ENCODE measurements around the gene TMPRSS3.

Gene TMPRSS3

DNA sequence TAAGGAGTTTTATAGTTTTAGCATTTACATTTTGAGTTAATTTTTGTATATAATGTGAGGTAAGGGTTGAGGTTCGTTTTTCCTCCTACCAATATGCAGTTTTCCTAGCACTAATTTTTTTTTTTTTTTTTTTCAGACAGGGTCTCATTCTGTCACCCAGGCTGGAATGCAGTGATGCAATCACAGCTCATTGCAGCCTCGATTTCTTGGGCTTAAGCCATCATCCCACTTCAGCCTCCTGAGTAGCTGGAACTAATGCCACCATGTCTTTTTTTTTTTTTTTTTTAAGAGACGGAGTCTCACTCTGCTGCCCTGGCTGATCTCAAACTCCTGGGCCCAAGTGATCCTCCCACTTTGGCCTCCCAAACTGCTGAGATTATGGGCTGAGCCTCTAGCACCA, 5.3 kb upstream of the TMPRSS3 start:
- Histone ChIP-seq H3K4me3 (ENCODE audit: low read length) (no peak overlapping the region), H3K27ac (ENCODE audit: low read depth, low read length) (no peak overlapping the region)

DNA sequence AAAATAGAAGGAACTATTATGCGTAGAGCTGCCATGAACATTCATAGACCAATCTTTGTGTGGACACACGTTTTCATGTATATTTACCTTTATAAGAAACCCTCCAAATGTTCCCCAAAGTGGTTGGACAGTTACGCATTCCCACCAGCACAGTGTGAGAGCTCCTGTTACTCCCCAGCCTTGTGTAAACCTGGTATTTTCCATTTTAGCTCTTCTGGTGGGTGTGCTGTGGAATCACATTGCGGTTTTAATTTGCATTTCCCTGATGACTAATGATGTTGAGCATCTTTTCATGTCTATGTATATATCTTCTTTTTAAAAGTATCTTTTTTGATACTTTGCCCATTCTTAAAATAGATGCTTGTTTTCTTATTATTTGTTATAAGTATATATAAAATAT, 4.7 kb upstream of the TMPRSS3 start:
- H3K9ac ChIP-seq (ENCODE audit: low read length): no peak overlapping the region
- H3K27me3 ChIP-seq (ENCODE audit: control insufficient read depth, insufficient read depth, low read length): no peaks in the 10 kb centered on the region
- H3K27ac ChIP-seq (ENCODE audit: low read depth, low read length): no peak overlapping the region
- no peak overlapping the region for H3K4me3 ChIP-seq (ENCODE audit: low read length)
- H3K4me1 ChIP-seq (ENCODE audit: control insufficient read depth, insufficient read depth, low read length): no peaks in the 10 kb centered on the region
- H3K36me3 ChIP-seq (ENCODE audit: control insufficient read depth, insufficient read depth, low read length): no peaks in the 10 kb centered on the region

More for the DNA sequence above, 5.3 kb upstream of the TMPRSS3 start:
- H3K36me3 ChIP-seq (ENCODE audit: control insufficient read depth, insufficient read depth, low read length): no peaks in the 10 kb centered on the region
- H3K4me1 ChIP-seq (ENCODE audit: control insufficient read depth, insufficient read depth, low read length): no peaks in the 10 kb centered on the region
- no peak overlapping the region for H3K9ac ChIP-seq (ENCODE audit: low read length)
- H3K27me3 ChIP-seq (ENCODE audit: control insufficient read depth, insufficient read depth, low read length): no peaks in the 10 kb centered on the region

GRCh38 chr21:42398436-42399028, 2.7 kb upstream of the TMPRSS3 start:
- H3K4me3 ChIP-seq (ENCODE audit: low read length): no peak overlapping the region
- H3K9ac ChIP-seq (ENCODE audit: low read length): no peak overlapping the region
- H3K27ac ChIP-seq (ENCODE audit: low read depth, low read length): no peak overlapping the region
- no peaks in the 10 kb centered on the region for H3K36me3 ChIP-seq (ENCODE audit: control insufficient read depth, insufficient read depth, low read length)
- H3K4me1 ChIP-seq (ENCODE audit: control insufficient read depth, insufficient read depth, low read length): no peaks in the 10 kb centered on the region
- H3K27me3 ChIP-seq (ENCODE audit: control insufficient read depth, insufficient read depth, low read length): no peaks in the 10 kb centered on the region

DNA sequence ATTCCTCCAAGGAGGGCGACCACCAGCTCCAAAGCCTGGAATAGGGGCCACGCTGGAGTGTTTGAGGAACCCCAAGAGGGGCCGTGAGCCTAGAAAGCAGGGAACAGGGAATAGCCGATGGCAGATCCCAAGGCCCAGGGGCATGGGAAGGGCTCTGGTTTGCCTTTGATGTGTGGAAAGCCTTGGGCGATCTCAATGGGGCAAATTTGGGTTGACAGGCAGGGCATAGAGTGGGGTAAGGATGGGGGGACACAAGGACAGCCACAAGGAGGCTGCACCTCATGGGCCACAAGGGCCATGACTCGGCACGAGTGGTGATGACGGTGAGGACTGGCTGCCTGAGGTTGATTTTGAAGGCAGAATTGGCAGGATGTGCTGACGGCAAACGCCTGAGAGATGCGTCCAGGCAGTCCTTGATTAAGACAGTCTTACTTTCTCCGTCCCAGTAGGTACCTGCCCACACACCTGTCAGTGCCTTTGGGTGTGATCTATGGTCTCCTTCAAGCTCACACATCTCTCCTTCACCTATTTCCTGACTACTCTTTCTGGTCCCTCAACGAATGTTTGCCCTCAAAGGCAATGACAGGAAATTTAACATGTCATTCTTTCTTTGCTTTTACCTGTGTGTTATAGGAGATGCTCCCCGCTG, 2.0 kb upstream of the TMPRSS3 start:
- no peak overlapping the region for H3K9ac ChIP-seq (ENCODE audit: low read length)
- no peak overlapping the region for H3K27ac ChIP-seq (ENCODE audit: low read depth, low read length)
- no peaks in the 10 kb centered on the region for H3K27me3 ChIP-seq (ENCODE audit: control insufficient read depth, insufficient read depth, low read length)
- no peak overlapping the region for H3K4me3 ChIP-seq (ENCODE audit: low read length)
- H3K4me1 ChIP-seq (ENCODE audit: control insufficient read depth, insufficient read depth, low read length): no peaks in the 10 kb centered on the region
- no peaks in the 10 kb centered on the region for H3K36me3 ChIP-seq (ENCODE audit: control insufficient read depth, insufficient read depth, low read length)

GRCh38 chr21:42396799-42397745, 1.2 kb upstream of the TMPRSS3 start:
- Histone ChIP-seq H3K27me3 (ENCODE audit: control insufficient read depth, insufficient read depth, low read length) (no peaks in the 10 kb centered on the region), H3K9ac (ENCODE audit: low read length) (no peak overlapping the region), H3K36me3 (ENCODE audit: control insufficient read depth, insufficient read depth, low read length) (no peaks in the 10 kb centered on the region), H3K4me3 (ENCODE audit: low read length) (no peak overlapping the region), H3K27ac (ENCODE audit: low read depth, low read length) (no peak overlapping the region), H3K4me1 (ENCODE audit: control insufficient read depth, insufficient read depth, low read length) (no peaks in the 10 kb centered on the region)

- Histone ChIP-seq H3K27me3 (ENCODE audit: control insufficient read depth, insufficient read depth, low read length) (no peaks in the 10 kb centered on the region), H3K36me3 (ENCODE audit: control insufficient read depth, insufficient read depth, low read length) (no peaks in the 10 kb centered on the region), H3K27ac (ENCODE audit: low read depth, low read length) (no peak overlapping the region), H3K4me1 (ENCODE audit: control insufficient read depth, insufficient read depth, low read length) (no peaks in the 10 kb centered on the region), H3K9ac (ENCODE audit: low read length) (no peak overlapping the region), H3K4me3 (ENCODE audit: low read length) (no peak overlapping the region)
These were observed 550 bp downstream of the TMPRSS3 start for GRCh38 chr21:42395302-42395701.

DNA sequence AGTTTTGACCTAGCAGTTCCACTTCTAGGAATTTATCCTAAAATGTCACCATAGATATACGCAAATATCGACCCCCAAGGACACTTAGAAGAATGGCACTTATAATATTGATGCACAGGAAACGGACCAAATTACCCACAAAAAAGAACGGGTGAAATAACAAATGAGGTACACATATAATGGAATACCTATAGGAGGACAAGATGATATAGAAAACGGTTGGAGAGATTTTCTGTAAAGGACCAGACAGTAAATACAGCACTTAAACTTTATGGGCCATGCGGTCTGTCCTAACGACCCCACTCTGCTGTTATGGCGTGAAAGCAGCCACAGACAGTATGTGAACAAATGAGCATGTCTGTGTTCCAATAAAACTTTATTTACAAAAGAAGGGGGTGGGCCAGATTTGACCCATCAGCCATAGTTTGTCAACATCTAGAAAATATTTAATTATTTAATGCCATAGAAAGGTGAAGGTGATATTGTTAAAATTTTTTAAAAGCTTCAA, 2.4 kb downstream of the TMPRSS3 start:
- no peaks in the 10 kb centered on the region for H3K27me3 ChIP-seq (ENCODE audit: control insufficient read depth, insufficient read depth, low read length)
- H3K27ac ChIP-seq (ENCODE audit: low read depth, low read length): no peak overlapping the region
- H3K36me3 ChIP-seq (ENCODE audit: control insufficient read depth, insufficient read depth, low read length): no peaks in the 10 kb centered on the region
- no peak overlapping the region for H3K4me3 ChIP-seq (ENCODE audit: low read length)
- H3K9ac ChIP-seq (ENCODE audit: low read length): no peak overlapping the region
- no peaks in the 10 kb centered on the region for H3K4me1 ChIP-seq (ENCODE audit: control insufficient read depth, insufficient read depth, low read length)

- no peaks in the 10 kb centered on the region for H3K36me3 ChIP-seq (ENCODE audit: control insufficient read depth, insufficient read depth, low read length)
- H3K27me3 ChIP-seq (ENCODE audit: control insufficient read depth, insufficient read depth, low read length): no peaks in the 10 kb centered on the region
- no peaks in the 10 kb centered on the region for H3K4me1 ChIP-seq (ENCODE audit: control insufficient read depth, insufficient read depth, low read length)
- H3K4me3 ChIP-seq (ENCODE audit: low read length): no peak overlapping the region
- H3K27ac ChIP-seq (ENCODE audit: low read depth, low read length): no peak overlapping the region
- no peak overlapping the region for H3K9ac ChIP-seq (ENCODE audit: low read length)
These were observed 3.0 kb downstream of the TMPRSS3 start for GRCh38 chr21:42392731-42393442.

DNA sequence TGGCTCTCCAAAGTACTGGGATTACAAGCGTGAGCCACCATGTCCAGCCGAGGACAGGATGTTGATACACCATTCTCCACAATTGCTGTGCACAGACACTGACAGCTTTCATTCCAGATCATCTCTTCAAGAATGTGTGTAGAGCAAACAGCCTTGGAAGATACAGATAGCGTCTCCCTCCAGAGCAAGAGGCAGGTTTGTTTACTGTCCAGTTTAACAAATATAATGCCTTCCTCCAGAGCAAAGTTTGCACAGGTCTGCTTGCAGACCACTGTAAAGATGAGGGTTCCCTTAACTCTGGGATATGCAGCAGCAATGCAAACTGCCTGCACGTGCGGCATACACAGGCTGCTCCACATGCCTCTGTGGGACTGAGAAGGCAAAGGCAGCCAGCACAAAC, 4.6 kb downstream of the TMPRSS3 start:
- H3K27me3 ChIP-seq (ENCODE audit: control insufficient read depth, insufficient read depth, low read length): no peaks in the 10 kb centered on the region
- no peak overlapping the region for H3K4me3 ChIP-seq (ENCODE audit: low read length)
- no peak overlapping the region for H3K9ac ChIP-seq (ENCODE audit: low read length)
- H3K27ac ChIP-seq (ENCODE audit: low read depth, low read length): no peak overlapping the region
- H3K36me3 ChIP-seq (ENCODE audit: control insufficient read depth, insufficient read depth, low read length): no peaks in the 10 kb centered on the region
- no peaks in the 10 kb centered on the region for H3K4me1 ChIP-seq (ENCODE audit: control insufficient read depth, insufficient read depth, low read length)

- no peaks in the 10 kb centered on the region for H3K36me3 ChIP-seq (ENCODE audit: control insufficient read depth, insufficient read depth, low read length)
- no peak overlapping the region for H3K9ac ChIP-seq (ENCODE audit: low read length)
- no peak overlapping the region for H3K27ac ChIP-seq (ENCODE audit: low read depth, low read length)
- H3K4me1 ChIP-seq (ENCODE audit: control insufficient read depth, insufficient read depth, low read length): no peaks in the 10 kb centered on the region
- H3K27me3 ChIP-seq (ENCODE audit: control insufficient read depth, insufficient read depth, low read length): no peaks in the 10 kb centered on the region
- no peak overlapping the region for H3K4me3 ChIP-seq (ENCODE audit: low read length)
These were observed 5.2 kb downstream of the TMPRSS3 start for GRCh38 chr21:42390696-42391095.

DNA sequence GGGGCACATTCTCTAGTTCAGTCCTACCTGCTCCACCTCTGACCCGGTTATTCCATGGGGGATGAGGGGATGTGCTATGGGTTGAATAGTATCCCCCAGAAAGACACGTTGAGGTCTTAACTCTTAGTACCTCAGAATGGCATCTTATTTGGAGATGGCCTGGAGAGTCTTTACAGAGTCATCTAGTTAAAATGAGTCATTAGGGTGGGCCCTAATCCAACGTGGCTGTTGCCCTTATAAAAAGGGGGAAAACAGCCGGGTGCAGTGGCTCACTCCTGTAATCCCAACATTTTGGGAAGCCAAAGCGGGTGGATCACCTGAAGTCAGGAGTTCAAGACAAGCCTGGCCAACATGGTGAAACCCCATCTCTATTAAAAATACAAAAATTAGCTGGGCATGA, 5.7 kb downstream of the TMPRSS3 start:
- Histone ChIP-seq H3K9ac (ENCODE audit: low read length) (no peak overlapping the region), H3K27me3 (ENCODE audit: control insufficient read depth, insufficient read depth, low read length) (no peaks in the 10 kb centered on the region), H3K27ac (ENCODE audit: low read depth, low read length) (no peak overlapping the region), H3K36me3 (ENCODE audit: control insufficient read depth, insufficient read depth, low read length) (no peaks in the 10 kb centered on the region), H3K4me1 (ENCODE audit: control insufficient read depth, insufficient read depth, low read length) (no peaks in the 10 kb centered on the region), H3K4me3 (ENCODE audit: low read length) (no peak overlapping the region)

DNA sequence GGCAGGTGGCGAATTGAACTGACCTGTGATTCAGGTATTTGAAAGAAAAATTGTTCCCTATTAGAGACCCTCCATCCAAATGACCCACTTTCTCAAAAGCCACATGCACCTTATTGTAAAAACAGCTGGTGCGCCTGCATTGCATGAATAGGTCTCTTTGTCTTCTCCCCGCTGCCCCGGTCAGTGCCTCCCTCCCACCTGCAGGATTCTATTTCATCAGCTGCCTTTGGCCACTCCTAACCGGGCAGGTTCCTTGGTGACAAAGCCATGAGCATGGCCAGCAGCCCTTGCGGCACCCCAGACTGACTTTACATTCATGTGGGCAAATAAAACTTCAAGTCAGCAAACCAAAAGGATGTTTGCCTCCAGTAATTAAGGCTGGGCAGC, 6.4 kb downstream of the TMPRSS3 start:
- Histone ChIP-seq H3K36me3 (ENCODE audit: control insufficient read depth, insufficient read depth, low read length) (no peaks in the 10 kb centered on the region), H3K27me3 (ENCODE audit: control insufficient read depth, insufficient read depth, low read length) (no peaks in the 10 kb centered on the region), H3K4me1 (ENCODE audit: control insufficient read depth, insufficient read depth, low read length) (no peaks in the 10 kb centered on the region), H3K4me3 (ENCODE audit: low read length) (no peak overlapping the region), H3K9ac (ENCODE audit: low read length) (no peak overlapping the region), H3K27ac (ENCODE audit: low read depth, low read length) (no peak overlapping the region)
